Ectodermal cell (in vitro differentiated cells): ENCODE measurements around the gene KANSL3.

Source experiments
- H3K27ac ChIP-seq: 2 replicates; pipeline ENCODE4 v1.7.0; 2013; ENCODE audit warnings: mild to moderate bottlenecking, low read depth, low read length; ENCODE audit not compliant: insufficient read depth, poor library complexity, severe bottlenecking
- H3K27me3 ChIP-seq: 2 replicates; pipeline ENCODE4 v1.7.0; 2013; ENCODE audit warnings: mild to moderate bottlenecking, low read length; ENCODE audit not compliant: insufficient read depth, control insufficient read depth, poor library complexity, severe bottlenecking
- H3K36me3 ChIP-seq: one replicate; pipeline ENCODE4 v1.7.0; 2013; ENCODE audit warnings: low read length; ENCODE audit not compliant: control insufficient read depth, insufficient read depth
- H3K4me1 ChIP-seq: one replicate; pipeline ENCODE4 v1.7.0; 2013; ENCODE audit warnings: low read length; ENCODE audit not compliant: control insufficient read depth, insufficient read depth
- H3K4me3 ChIP-seq: 2 replicates; pipeline ENCODE4 v1.7.0; 2013; ENCODE audit warnings: low read depth, low read length, control low read depth; ENCODE audit not compliant: insufficient read depth
- H3K9me3 ChIP-seq: 2 replicates; pipeline ENCODE4 v1.7.0; 2013; ENCODE audit warnings: mild to moderate bottlenecking, low read length, moderate library complexity; ENCODE audit not compliant: control insufficient read depth
- WGBS, 2 experiments: methylation state at CpG; one replicate each; pipeline ENCODE4 v1.1.7; 2013; ENCODE audit warnings: missing lambda C conversion rate in 2 of 2; 5-methylcytosine and 5-hydroxymethylcytosine counted together

The KANSL3 gene

DNA sequence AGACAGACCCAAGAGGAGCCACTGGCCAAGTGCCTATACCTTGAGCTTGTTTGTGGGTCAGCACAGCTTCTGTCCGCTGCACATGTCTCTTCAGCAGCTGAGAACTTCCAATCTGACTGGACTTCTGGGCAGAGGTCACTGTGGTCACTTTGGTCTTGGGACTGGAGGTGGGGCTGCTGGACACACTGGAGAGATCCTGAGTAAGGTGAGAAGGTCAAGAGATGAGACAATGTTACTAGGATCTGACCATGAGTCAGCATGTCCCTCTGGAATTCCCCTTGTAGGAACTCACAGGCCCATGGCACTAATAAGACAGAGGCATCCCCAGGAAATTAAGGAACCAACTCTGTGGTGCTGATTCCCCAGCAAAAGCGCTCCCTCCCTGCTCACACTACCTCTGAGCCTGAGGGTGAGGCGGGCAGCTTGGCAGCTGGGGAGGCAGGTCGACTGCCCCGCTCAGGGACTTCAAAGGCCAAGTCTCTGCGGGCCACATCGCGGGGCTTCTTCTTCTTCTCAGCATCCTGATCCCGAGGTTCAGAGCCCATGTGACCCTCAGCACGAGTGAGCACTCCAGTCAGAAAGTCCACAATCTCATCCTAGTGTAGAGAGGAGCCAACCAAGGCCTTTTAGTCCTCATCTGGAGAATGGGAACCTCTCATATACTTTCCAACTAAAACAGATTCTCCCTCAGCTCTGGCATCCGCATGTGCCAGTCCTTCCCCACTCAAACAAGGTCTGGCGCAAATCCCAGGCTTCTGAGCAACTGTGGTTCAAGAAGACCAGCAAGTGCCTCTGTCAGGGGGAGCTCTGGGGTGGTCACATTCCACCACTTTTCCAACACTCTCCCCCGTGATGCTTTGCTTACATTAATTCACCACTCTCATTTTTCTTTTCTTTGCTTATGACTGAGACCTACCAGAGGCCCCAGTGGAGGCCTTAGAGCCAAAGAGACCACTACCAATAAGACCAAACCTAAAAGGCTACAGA, 29.4 kb downstream of the KANSL3 start:
- WGBS, 2 experiments, result 94% methylated on average over 13 of the region's 13 CpGs

DNA sequence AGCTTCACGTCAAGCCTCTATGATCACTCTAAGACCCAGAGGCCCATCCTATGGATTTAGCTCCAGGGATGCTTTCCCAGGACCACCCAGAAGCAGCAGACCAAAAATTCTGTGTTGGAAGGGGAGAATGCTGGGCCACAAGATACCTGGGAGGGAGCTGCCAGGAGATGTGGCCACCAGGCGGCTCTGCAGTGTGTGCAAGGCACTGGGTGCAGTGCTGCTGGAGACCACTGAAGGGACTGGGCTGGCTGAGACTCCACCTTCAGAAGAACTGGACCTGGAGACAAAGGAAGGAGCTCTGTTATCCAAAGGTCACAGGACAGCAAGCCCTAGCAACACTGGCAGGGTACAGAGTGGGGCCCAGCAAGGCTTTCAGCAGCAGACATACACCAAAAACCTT, 34.0 kb downstream of the KANSL3 start:
- H3K36me3 ChIP-seq, result peaks cover 44% of the 10 kb centered on the region

More for the DNA sequence above, 29.4 kb downstream of the KANSL3 start:
- no peak overlapping the region for H3K4me3 ChIP-seq
- H3K27me3 ChIP-seq, result no peaks in the 10 kb centered on the region
- H3K4me1 ChIP-seq, result peaks cover 6% of the 10 kb centered on the region
- peaks cover 52% of the 10 kb centered on the region for H3K36me3 ChIP-seq
- no peaks in the 10 kb centered on the region for H3K9me3 ChIP-seq
- no peak overlapping the region for H3K27ac ChIP-seq

DNA sequence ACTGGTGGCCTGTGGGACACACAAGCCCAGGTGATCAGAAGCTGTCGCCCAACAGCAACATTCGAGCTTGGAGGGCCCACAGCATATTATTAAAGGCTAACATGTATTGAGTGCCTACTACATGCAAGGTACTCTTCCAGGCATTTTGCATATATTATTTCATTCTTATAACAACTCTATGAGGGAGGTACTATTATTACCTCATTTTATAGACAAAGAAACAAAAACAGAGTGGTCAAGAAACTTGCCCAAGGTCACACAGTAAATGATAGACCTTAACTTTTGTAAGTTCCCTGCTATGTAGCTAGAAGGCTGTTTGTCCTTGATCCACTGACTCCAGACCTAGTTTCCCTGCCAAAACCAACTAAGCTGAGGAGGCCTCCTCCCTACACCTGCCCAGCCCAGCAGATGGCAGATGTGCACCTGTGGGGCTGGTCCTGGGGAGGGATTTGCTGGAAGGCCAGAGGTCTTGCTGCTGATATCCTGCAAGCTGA, 35.7 kb downstream of the KANSL3 start:
- no peaks in the 10 kb centered on the region for H3K27me3 ChIP-seq
- 91 to 97% methylated on average over 2 of the region's 2 CpGs for WGBS, 2 experiments
- peaks cover 48% of the 10 kb centered on the region for H3K36me3 ChIP-seq

More for the DNA sequence above, 34.0 kb downstream of the KANSL3 start:
- no peaks in the 10 kb centered on the region for H3K27me3 ChIP-seq
- H3K4me3 ChIP-seq, result no peak overlapping the region
- WGBS, 2 experiments, result 90 to 91% methylated on average over 2 of the region's 2 CpGs
- H3K9me3 ChIP-seq, result no peaks in the 10 kb centered on the region
- H3K27ac ChIP-seq, result no peak overlapping the region
- H3K4me1 ChIP-seq, result peaks cover 6% of the 10 kb centered on the region

DNA sequence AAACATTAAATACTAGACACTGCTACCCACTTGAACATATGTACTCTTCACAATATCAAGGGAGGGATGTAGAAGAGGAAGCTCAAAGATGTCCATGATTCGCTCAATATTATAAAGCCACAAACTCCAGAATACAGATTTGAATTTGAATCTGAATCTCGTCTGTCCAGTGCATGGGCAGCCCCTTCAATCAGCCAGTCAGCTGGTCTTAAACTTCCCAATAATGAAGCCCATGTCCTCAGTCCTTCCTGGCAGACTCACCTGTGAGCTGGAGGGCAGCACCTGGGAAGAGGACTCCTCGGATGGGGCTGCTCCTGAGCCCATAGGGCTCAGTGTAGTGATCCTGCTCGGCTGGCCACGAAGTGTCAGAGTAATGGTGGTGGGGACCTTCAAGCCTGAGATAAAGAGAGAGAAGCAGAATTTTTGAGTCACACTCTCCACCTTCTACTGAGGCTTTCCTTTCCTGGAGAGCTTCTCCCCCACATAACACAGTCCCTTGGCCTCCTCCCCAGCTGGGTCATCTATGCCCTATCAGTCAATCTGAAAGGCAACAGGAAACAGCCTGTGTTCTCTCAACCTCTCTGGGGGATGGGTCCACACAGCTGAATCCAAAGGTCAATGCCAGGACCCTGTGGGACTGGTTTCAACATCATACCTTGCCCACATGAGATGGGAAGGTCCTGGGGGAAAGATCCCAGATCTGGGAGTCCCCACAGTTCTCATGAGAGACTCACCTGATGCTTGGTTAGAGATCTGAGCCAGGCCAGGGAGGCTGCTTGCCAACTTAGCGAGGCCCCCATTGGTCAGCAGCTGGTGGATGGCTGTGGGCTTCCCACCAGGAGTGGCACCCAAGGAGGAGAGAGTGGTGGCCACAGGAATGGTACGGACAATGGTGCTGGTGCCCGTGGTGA, 36.5 kb downstream of the KANSL3 start:
- Histone ChIP-seq H3K9me3 (no peaks in the 10 kb centered on the region), H3K27me3 (no peaks in the 10 kb centered on the region), H3K36me3 (peaks cover 50% of the 10 kb centered on the region), H3K4me1 (no peaks in the 10 kb centered on the region), H3K4me3 (no peak overlapping the region), H3K27ac (no peak overlapping the region)
- 97 to 98% methylated on average over 8 of the region's 8 CpGs for WGBS, 2 experiments

More for the DNA sequence above, 35.7 kb downstream of the KANSL3 start:
- Histone ChIP-seq H3K27ac (no peak overlapping the region), H3K4me1 (peaks cover 5% of the 10 kb centered on the region), H3K4me3 (no peak overlapping the region), H3K9me3 (no peaks in the 10 kb centered on the region)

DNA sequence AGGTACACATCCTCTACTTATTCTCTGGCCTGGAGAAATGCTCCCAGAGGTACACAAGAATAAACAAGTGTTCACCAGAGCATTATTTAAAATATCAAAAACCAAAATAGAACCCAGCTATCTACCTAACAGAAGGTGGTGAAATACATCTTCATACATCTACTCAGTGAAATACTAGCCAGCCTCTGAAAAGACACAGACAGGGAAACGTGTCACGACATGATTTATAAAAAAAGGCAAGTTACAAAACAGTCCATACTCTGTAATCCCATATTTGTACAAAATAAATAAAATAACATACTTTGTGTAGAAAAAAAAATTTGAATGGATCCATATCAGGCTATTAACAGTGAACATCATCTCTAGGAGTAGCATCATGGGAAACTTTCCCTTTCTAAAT, 38.2 kb downstream of the KANSL3 start:
- H3K36me3 ChIP-seq, result peaks cover 56% of the 10 kb centered on the region
- H3K4me3 ChIP-seq, result no peak overlapping the region
- 100% methylated on average over 2 of the region's 2 CpGs for WGBS, 2 experiments
- no peaks in the 10 kb centered on the region for H3K27me3 ChIP-seq
- no peaks in the 10 kb centered on the region for H3K4me1 ChIP-seq
- no peak overlapping the region for H3K27ac ChIP-seq
- no peaks in the 10 kb centered on the region for H3K9me3 ChIP-seq

DNA sequence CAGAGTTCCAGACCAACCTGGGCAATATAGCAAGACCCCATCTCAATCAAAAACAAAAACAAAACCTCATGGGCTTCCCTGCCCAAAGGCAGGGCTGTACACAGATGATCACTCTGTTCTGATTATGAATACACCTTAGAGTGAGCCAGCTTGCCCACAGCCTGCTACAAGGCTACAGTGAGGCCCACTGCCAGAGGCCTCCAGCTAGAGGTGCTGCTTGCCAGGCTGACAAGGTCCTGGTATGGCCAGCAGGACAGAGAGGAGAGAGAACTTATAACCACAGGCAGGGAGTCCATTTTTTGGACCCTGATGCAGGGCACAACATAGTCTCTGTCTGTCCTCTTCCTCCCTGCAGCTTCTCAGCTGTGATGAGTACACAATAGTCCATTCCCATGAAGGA, 41.5 kb downstream of the KANSL3 start:
- Histone ChIP-seq H3K4me1 (no peaks in the 10 kb centered on the region), H3K9me3 (no peaks in the 10 kb centered on the region), H3K4me3 (no peak overlapping the region), H3K27ac (no peak overlapping the region), H3K36me3 (peaks cover 45% of the 10 kb centered on the region), H3K27me3 (no peaks in the 10 kb centered on the region)

DNA sequence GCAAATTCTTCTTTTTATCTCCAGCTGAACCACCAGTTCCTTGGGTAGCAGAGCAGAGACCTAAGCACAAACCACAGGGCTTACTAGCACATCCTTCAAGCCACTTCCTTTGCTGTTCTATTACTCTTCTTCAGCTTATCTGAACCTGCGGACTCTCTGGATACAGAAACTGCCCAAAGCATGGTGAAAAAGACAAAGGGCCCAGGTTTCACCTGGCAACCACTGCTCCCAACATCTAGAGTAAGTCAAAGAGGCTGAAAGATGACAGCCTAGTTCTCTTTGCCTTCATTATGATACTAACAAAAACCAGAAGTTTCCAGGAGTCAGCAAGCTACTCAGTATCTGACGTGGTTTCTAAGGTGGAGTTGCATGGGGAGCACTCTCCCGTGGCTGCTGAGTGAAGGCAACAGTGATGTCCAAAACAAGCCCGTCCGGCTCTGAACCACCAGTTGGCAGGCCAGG, 43.4 kb downstream of the KANSL3 start:
- Histone ChIP-seq H3K4me1 (no peaks in the 10 kb centered on the region), H3K4me3 (no peak overlapping the region), H3K27ac (no peak overlapping the region), H3K36me3 (peaks cover 38% of the 10 kb centered on the region), H3K9me3 (no peaks in the 10 kb centered on the region), H3K27me3 (no peaks in the 10 kb centered on the region)
- WGBS, 2 experiments, result 97% methylated on average over 5 of the region's 5 CpGs

DNA sequence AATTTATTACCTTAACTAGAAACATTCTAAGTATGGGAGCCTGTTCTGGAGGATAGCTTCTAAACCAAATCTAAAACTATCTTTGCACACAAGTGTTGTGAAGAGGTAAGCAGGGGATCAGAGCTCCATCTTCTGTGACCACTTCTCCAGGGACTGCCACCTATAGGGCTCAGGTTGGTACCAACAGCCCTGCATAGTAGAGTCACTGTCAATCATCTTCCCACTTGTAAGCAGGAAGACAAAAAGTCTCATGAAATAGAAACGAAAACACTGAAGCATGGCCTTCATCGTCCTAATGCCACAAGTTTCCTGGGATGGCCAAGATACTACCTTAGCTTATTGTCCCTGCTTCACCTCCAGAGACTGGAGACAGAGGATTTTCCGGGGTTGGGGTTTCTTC, 43.8 kb downstream of the KANSL3 start:
- Histone ChIP-seq H3K4me3 (no peak overlapping the region), H3K27ac (no peak overlapping the region), H3K36me3 (peaks cover 38% of the 10 kb centered on the region), H3K4me1 (no peaks in the 10 kb centered on the region), H3K27me3 (no peaks in the 10 kb centered on the region), H3K9me3 (no peaks in the 10 kb centered on the region)
- WGBS, 2 experiments, result 97% methylated on average over 3 of the region's 3 CpGs

DNA sequence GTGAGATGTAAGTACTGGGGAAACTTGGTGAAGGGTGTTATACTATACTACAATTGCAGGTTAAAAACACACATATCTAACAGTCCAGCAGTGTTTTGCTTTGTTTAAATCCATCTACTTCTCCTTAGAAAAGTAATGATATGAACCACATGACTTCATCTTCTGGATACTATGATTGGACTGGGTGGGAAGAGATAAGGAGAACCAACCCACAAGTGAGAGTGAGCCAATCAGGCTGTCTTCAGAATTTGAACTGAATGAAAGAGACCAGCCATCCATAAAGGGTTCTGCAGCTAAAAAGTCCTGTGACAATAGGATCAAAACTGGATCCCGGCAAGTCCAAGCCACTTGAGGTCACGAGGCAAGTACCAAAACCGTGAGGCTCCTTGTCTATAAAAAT, 46.6 kb downstream of the KANSL3 start:
- Histone ChIP-seq H3K27ac (no peak overlapping the region), H3K27me3 (no peaks in the 10 kb centered on the region), H3K9me3 (no peaks in the 10 kb centered on the region), H3K4me1 (no peaks in the 10 kb centered on the region), H3K4me3 (no peak overlapping the region), H3K36me3 (peaks cover 29% of the 10 kb centered on the region)
- 91 to 96% methylated on average over 3 of the region's 3 CpGs for WGBS, 2 experiments

DNA sequence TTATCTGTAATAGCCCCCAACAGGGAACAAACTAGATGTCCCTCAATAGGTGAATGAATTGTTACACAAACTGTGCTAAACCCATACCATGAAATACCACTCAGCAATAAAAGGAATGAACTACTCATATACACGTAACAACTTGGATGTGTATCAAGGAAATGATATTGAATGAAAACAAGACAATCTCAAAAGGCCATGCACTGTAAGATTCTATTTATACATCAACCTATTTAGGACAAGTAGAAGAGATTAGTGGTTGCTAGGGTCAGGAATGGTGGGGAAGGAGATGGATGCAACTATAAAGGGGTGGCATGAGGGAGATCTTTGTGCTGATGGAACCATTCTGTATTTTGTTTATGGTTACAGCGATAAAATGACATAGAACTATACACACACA, 47.1 kb downstream of the KANSL3 start:
- Histone ChIP-seq H3K4me3 (no peak overlapping the region), H3K27ac (no peak overlapping the region), H3K27me3 (no peaks in the 10 kb centered on the region), H3K4me1 (no peaks in the 10 kb centered on the region), H3K36me3 (peaks cover 26% of the 10 kb centered on the region), H3K9me3 (no peaks in the 10 kb centered on the region)
- WGBS, 2 experiments, result 70% methylated on average over 1 of the region's 2 CpGs; no CpG with 5 or more reads in 1 of the 2 experiments
